AG04450 (cell line): ENCODE data around the gene ARHGAP6. TPM values are rescaled to one million over a fixed set of nuclear protein-coding genes. Genes with fewer than 3 reads are reported as not detected.

ENCODE experiments used
- CTCF ChIA-PET: fragments of 300-600, 350-600 bp; formaldehyde crosslinking; extraction: SDS; loops from one replicate; lab custom pipeline; 2022; ENCODE audit warnings: antibody characterized with exemption, inconsistent platforms; lab: Charles Lee
- POLR2A ChIA-PET: fragments of 350-600 bp; formaldehyde crosslinking; extraction: SDS; loops from one replicate; lab custom pipeline; 2021; ENCODE audit warnings: antibody characterized with exemption, inconsistent platforms; lab: Yijun Ruan, JAX
- DNase-seq: peaks from one replicate; pipeline ENCODE4 v3.0.0-alpha.2; 2011; ENCODE audit warnings: low read depth, low spot score
- H3K27ac ChIP-seq: one replicate; pipeline ENCODE4 v1.5.1; 2012; ENCODE audit warnings: low read depth, low read length, control low read depth
- H3K27me3 ChIP-seq: one replicate; pipeline ENCODE4 v1.6.0; 2012; ENCODE audit warnings: low read length; ENCODE audit not compliant: control insufficient read depth, insufficient read depth
- H3K4me3 ChIP-seq: 2 replicates; pipeline ENCODE4 v1.5.1; 2011; ENCODE audit warnings: mild to moderate bottlenecking, low read depth, low read length, control low read depth
- H3K9me3 ChIP-seq: 2 replicates; pipeline ENCODE4 v1.5.1; 2012; ENCODE audit warnings: low read length; ENCODE audit not compliant: control insufficient read depth, insufficient read depth
- CTCF ChIP-seq: IDR thresholded peaks from 2 replicates; pipeline ENCODE4 v1.5.1; 2011; ENCODE audit warnings: low read depth, low read length, control low read depth, inconsistent platforms
- polyA plus RNA-seq: library from polyadenylated mRNA; depleted of rRNA; stranded (reverse); fragments of >200 nt; gene quantifications from 2 replicates; pipeline ENCODE4 v1.2.3, GENCODE V29; 2011

ARHGAP6 gene
- polyA plus RNA-seq, 1 experiment: 4.0 TPM

DNA sequence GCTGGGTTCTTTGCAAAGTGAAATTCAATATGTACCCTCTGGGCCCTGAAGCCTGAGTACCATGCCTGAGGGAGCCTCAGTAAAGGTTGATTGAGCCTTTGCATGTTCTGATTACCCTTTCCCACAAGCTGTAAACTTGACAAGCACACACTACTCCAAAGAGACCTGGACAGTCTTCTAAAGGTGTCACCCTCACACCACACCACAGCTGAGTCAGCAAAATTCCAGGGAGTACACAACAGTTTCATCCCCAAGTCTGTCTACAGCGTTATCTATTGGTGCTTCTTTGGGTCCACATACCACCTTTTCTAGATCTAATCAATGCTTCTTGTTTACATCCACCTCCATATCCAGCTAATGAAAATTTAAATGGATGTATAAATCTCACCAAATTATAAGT, 191.7 kb downstream of the ARHGAP6 start:
- no peak for DNase-seq
- Histone ChIP-seq H3K27me3 (no peaks in the 10 kb centered on the region), H3K4me3 (no peak overlapping the region), H3K27ac (no peak overlapping the region), H3K9me3 (no peaks in the 10 kb centered on the region)
- TF ChIP-seq CTCF: no peak
- POLR2A ChIA-PET: no interaction called here
- CTCF ChIA-PET: no interaction called here

DNA sequence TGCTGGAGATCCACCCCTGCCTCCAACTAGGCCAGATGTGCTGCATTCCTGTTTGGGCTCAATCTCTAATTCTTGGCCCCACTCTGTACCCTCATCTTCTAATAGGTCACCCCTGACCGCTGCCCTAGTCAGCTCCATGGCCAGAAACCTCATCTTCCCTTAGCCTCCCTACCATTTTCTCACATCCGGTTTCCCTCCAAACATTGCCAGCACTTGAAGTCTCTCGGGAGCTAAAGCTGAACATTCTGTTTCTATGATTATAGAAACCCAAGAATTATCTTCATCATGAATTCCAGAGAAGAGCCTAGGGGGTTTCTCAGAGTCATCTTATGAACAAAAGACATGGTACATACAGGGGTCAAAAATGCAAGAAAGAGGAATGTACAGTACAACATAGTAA, 192.8 kb downstream of the ARHGAP6 start:
- ChIA-PET POLR2A (no interaction called here), CTCF (no interaction called here)
- Histone ChIP-seq H3K9me3 (no peaks in the 10 kb centered on the region), H3K27me3 (no peaks in the 10 kb centered on the region), H3K27ac (no peak overlapping the region), H3K4me3 (no peak overlapping the region)
- DNase-seq: no peak
- TF ChIP-seq CTCF: no peak

DNA sequence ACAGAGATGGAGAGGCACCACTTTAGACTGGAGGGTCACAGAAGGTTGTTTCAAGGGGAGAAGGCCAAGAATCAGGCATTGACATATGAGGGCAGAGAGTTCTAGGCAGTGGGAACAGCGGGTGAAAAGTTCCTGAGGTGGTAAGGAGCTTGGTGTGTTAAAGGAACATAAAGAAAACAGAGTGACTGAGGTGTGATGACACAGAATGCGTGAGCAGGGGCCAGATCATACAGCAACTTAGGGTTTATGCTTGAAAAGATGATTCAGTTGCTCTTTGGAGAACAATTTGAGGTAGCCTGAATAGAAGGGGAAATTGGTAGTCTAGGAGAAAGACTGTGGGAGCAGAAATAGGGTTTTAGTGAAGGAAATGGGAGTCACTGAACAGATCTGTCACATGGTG, 193.3 kb downstream of the ARHGAP6 start:
- Histone ChIP-seq H3K27me3 (no peaks in the 10 kb centered on the region), H3K27ac (no peak overlapping the region), H3K4me3 (no peak overlapping the region), H3K9me3 (no peaks in the 10 kb centered on the region)
- no peak for DNase-seq
- ChIA-PET CTCF (no interaction called here), POLR2A (no interaction called here)
- no peak for TF ChIP-seq CTCF

- Histone ChIP-seq H3K4me3 (no peak overlapping the region), H3K27ac (peak overlapping the region; percentile 55), H3K9me3 (no peaks in the 10 kb centered on the region), H3K27me3 (no peaks in the 10 kb centered on the region)
- POLR2A ChIA-PET: no interaction called here
- no peak for TF ChIP-seq CTCF
- CTCF ChIA-PET: interaction anchor here (0.6 kb wide), 1 partner anchor 61 kb away, joined by 3 read pairs; no protein-coding TSS in a partner anchor
- DNase-seq: no peak
These were observed 195.3 kb downstream of the ARHGAP6 start for GRCh38 chrX:11470250-11470974.

DNA sequence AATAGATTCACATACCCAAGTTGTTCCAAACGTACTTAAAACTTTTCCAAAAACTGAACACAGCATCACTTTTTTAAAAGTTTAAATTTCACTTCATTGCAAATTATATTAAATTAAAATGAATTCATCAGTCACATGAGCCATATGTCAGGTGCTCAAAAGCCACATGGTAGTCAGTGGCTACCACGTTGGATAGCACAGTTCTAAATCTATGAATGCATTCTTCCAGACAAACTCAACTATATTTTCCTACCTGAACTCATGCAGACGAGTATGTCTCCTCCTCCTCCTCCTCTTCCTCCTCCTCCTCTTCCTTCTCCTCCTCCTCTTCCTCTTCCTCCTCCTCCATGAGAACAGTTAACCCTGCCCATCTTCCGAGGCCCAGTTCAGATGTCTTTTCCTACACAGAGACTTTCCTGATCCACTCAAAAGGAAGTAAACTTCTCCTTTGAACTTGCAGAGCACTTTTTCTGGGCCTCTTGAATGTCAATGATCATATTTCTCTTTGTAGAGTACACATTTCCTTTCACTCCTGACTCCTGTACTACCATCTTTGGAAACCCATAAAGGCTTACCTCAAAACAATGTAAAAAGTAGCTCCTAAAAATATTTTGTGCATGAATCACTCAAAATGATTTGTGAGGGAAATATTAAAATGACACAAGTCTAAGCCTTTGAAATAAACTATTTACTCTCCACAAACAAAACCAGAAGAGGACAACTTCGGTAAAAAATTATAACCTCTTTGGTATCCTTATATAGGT, 199.9 kb downstream of the ARHGAP6 start:
- DNase-seq: no peak
- no peak for TF ChIP-seq CTCF
- Histone ChIP-seq H3K9me3 (no peaks in the 10 kb centered on the region), H3K27me3 (no peaks in the 10 kb centered on the region), H3K27ac (no peak overlapping the region), H3K4me3 (no peak overlapping the region)
- ChIA-PET POLR2A (interaction anchor here (0.7 kb wide), 1 partner anchor 753 kb away, joined by 3 read pairs; no protein-coding TSS in a partner anchor), CTCF (no interaction called here)
